Activated CD4-positive, alpha-beta T cell treated with anti-CD3 and anti-CD28 coated beads for 36 hours (primary cell): Measurements from ENCODE around the gene MATN1. TPM values are rescaled to one million over a fixed set of nuclear protein-coding genes. Genes with fewer than 3 reads are reported as not detected.

Source experiments
- ATAC-seq: fragments of 200-7000 bp; cut with Tn5 transposase; one replicate; pipeline ENCODE4 v1.10.0; 2021; ENCODE audit warnings: mild to moderate bottlenecking, moderate library complexity
- CTCF ChIA-PET: fragments of 350-600 bp; sonication (Branson Sonifier 250); formaldehyde crosslinking; loops from one replicate; lab custom pipeline; 2021; ENCODE audit warnings: antibody characterized with exemption; lab: Charles Lee
- POLR2A ChIA-PET: fragments of 350-600 bp; sonication (Branson Sonifier 250); formaldehyde crosslinking; loops from one replicate; lab custom pipeline; 2021; ENCODE audit warnings: antibody characterized with exemption, inconsistent platforms; lab: Charles Lee
- DNase-seq: peaks from one replicate; pipeline ENCODE4 v3.0.0-alpha.2; 2020
- H3K27ac Mint-ChIP-seq: one replicate; pipeline ENCODE4 v1.8.0; 2021; ENCODE audit warnings: mixed read lengths
- H3K27me3 Mint-ChIP-seq: one replicate; pipeline ENCODE4 v1.8.0; 2021; ENCODE audit warnings: mixed read lengths
- H3K36me3 Mint-ChIP-seq: one replicate; pipeline ENCODE4 v1.8.0; 2021; ENCODE audit warnings: low read depth, mixed read lengths
- H3K4me1 Mint-ChIP-seq: one replicate; pipeline ENCODE4 v1.8.0; 2021; ENCODE audit warnings: mixed read lengths
- H3K4me3 Mint-ChIP-seq: one replicate; pipeline ENCODE4 v1.8.0; 2021; ENCODE audit warnings: mild to moderate bottlenecking, moderate library complexity, mixed read lengths
- H3K9me3 Mint-ChIP-seq: one replicate; pipeline ENCODE4 v1.8.0; 2021; ENCODE audit warnings: low read depth, mixed read lengths
- intact Hi-C, 2 experiments: fragments of 100-400 bp; cut with DNase I in 1 of 2; cut with micrococcal nuclease in 1 of 2; formaldehyde crosslinking; loops; one replicate each; pipeline versions ENCODE4 v1.14.2 to v1.15.1; 2022 to 2024; cut with DNase I, micrococcal nuclease
- total RNA-seq, 2 experiments: library from RNA; stranded (reverse); gene quantifications; one replicate each; pipeline ENCODE4 v1.2.3, GENCODE V29; 2021

Gene MATN1
- total RNA-seq, 2 experiments from 2014 or later = 0.32 to 0.43 TPM

- POLR2A ChIA-PET = interaction anchor here (0.7 to 0.8 kb wide), 2 partner anchors 9 to 545 kb away, joined by 3 read pairs; partner anchors contain the start of genes SNRNP40 and ZCCHC17
- DNase-seq (no peak), ATAC-seq (no peak)
- Mint-ChIP-seq H3K4me3 (peak overlapping the region; percentile 92), H3K27me3 (no peaks in the 10 kb centered on the region), H3K9me3 (no peaks in the 10 kb centered on the region), H3K4me1 (peaks cover 87% of the 10 kb centered on the region), H3K36me3 (peaks cover 47% of the 10 kb centered on the region), H3K27ac (peak overlapping the region; percentile 99)
- intact Hi-C loops = loop anchor here (10.0 kb wide), 2 partner anchors 313 to 1183 kb away; partner anchors contain the start of genes PTP4A2 (in 1 of the 2) and PUM1 (in 1 of the 2)
- CTCF ChIA-PET = interaction anchor here (1.0 to 12.9 kb wide), 4 partner anchors 9 to 33 kb away, joined by 3 to 158 read pairs (median 4); no protein-coding TSS in a partner anchor
These were observed 28.7 kb upstream of the MATN1 start for GRCh38 chr1:30751830-30752650.

DNA sequence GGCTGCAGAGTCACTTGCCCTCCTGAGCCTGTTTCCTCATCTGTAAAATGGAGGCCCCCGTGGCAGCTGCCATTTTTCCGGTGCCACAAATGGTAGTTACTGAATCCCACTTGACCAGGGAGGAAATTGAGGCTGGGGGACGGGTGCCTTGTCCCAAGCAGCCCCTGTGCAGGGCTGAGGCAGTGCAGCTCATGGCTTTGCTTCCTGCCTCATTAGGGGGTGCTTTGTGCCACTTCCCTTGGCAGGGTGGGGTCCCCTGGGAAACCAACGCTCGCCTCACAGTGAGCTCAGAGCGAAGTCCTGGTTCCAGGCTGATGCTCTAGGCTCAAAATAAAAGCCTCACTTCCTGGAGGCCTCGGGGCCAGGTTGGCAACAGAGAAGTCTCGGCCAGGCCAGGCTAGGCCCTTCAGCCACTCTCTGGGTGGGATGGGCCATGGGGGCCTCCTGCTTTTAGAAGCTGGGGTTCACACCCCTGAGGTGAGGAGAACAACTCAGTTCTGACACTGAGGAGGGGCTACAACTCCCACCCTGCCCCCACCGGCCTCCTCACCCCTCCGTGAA, 27.4 kb upstream of the MATN1 start:
- H3K9me3 Mint-ChIP-seq = no peaks in the 10 kb centered on the region
- H3K4me3 Mint-ChIP-seq = peak overlapping the region; percentile 71
- peaks cover 96% of the 10 kb centered on the region for H3K4me1 Mint-ChIP-seq
- ChIA-PET CTCF (interaction anchor here (0.9 to 2.2 kb wide), 5 partner anchors 10 to 35 kb away, joined by 3 to 22 read pairs (median 4); no protein-coding TSS in a partner anchor), POLR2A (interaction anchor here (0.8 kb wide), 1 partner anchor 10 kb away, joined by 3 read pairs; no protein-coding TSS in a partner anchor)
- no peak for DNase-seq
- no peak for ATAC-seq
- H3K27ac Mint-ChIP-seq = peak overlapping the region; percentile 99
- intact Hi-C loops = loop anchor here (10.0 kb wide), 2 partner anchors 314 to 1184 kb away; partner anchors contain the start of genes PTP4A2 (in 1 of the 2) and PUM1 (in 1 of the 2)
- no peaks in the 10 kb centered on the region for H3K27me3 Mint-ChIP-seq
- H3K36me3 Mint-ChIP-seq = peaks cover 54% of the 10 kb centered on the region

DNA sequence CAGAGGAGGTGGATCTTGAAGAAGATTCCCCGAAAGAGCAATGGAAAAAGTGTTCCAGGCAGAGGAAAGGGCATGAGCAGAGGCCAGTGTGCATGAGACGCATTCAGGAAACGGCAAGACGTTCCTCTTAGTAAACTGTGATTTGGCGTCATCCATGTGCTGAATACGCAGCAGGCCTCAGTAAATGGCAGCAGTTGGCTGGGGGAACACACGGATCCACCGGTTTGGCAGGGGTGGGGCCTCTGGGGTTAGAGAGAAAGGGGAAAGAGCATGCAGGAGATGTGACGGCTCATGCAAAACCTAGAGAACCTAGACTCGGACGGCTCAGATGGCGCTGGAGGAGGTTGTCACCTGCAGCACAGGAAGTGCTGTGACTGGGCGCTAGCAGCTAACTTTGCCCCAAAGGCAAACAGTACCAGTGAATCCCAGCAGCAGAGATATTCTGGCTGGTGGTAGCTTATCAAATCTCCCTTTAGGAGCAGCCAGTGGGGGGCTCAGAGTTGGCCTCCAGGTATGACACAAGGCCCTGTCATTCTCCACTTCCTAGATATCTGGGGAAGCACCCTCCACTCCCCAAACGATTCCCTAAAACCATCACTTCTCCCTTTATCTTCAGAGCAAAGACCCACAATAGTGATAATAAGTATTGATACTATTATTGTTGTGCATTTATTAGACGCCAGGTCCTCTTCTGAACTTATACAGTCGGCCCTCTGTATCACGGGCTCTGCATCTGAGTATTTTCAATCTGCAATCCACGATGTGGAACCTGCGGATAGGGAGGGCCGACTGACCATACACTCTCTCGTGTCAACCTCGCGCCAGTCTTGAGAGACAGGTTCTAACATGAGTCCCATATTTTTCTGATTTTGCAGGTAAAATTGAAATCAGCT, 26.6 kb upstream of the MATN1 start:
- ATAC-seq (peak; percentile 63), DNase-seq (peak; percentile 85)
- H3K9me3 Mint-ChIP-seq = no peaks in the 10 kb centered on the region
- ChIA-PET POLR2A (interaction anchor here (0.5 to 1.7 kb wide), 3 partner anchors 9 to 354 kb away, joined by 3 to 5 read pairs (median 4); no protein-coding TSS in a partner anchor), CTCF (interaction anchor here (0.7 to 3.4 kb wide), 9 partner anchors 9 to 161 kb away, joined by 3 to 22 read pairs (median 4); partner anchors contain the start of gene LAPTM5)
- H3K4me3 Mint-ChIP-seq = peak overlapping the region; percentile 71
- peaks cover 96% of the 10 kb centered on the region for H3K4me1 Mint-ChIP-seq
- H3K36me3 Mint-ChIP-seq = peaks cover 45% of the 10 kb centered on the region
- intact Hi-C loops = loop anchor here (1.0 to 10.0 kb wide), 9 partner anchors 7 to 1522 kb away; partner anchors contain the start of genes PUM1 (in 2 of the 2), LAPTM5 (in 1 of the 2) and PTP4A2 (in 1 of the 2)
- peak overlapping the region; percentile 99 for H3K27ac Mint-ChIP-seq
- H3K27me3 Mint-ChIP-seq = no peaks in the 10 kb centered on the region

- Mint-ChIP-seq H3K9me3 (no peaks in the 10 kb centered on the region), H3K4me3 (peak overlapping the region; percentile 71), H3K27ac (peak overlapping the region; percentile 99), H3K36me3 (peaks cover 41% of the 10 kb centered on the region), H3K4me1 (peaks cover 98% of the 10 kb centered on the region), H3K27me3 (no peaks in the 10 kb centered on the region)
- ATAC-seq (peak; percentile 29), DNase-seq (peak; percentile 71)
- ChIA-PET CTCF (interaction anchor here (0.6 to 3.4 kb wide), 8 partner anchors 10 to 162 kb away, joined by 3 to 20 read pairs (median 4); partner anchors contain the start of gene LAPTM5), POLR2A (interaction anchor here (1.7 kb wide), 1 partner anchor 10 kb away, joined by 5 read pairs; no protein-coding TSS in a partner anchor)
- intact Hi-C loops = loop anchor here (1.0 to 5.0 kb wide), 7 partner anchors 8 to 1523 kb away; partner anchors contain the start of genes LAPTM5 (in 1 of the 2) and PUM1 (in 1 of the 2)
These were observed 25.5 kb upstream of the MATN1 start for GRCh38 chr1:30748699-30749401.

DNA sequence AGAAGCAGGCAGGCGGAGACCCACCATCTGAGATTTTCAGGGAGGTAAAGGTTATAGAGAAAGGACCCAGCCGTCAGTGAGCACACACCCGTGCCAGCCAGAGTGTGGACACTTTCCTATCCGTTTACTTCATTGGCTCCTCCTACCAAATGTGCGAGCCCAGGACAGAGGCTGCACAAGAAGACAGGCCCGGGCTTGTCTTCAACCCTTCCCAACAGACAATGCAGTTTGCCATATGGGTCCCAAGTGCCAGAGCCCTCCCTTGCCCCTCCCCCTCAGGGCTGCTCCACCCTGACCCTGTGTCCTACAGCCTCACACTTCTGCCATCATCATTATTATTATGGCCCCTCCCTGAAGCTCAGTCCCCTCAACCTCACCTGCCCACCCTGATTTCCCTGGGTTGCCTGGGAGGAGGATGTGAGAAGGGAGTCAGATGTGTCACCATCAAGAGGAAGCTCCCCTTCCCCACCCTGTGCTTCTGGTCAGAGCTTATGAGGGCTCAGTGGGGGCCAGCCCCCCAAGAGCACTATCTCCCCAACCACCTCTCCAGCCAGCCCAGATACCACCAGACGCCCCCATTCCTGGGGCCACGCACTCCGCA, 24.8 kb upstream of the MATN1 start:
- Mint-ChIP-seq H3K4me1 (peaks cover 98% of the 10 kb centered on the region), H3K27ac (peak overlapping the region; percentile 99), H3K4me3 (peak overlapping the region; percentile 71), H3K36me3 (peaks cover 37% of the 10 kb centered on the region), H3K9me3 (no peaks in the 10 kb centered on the region), H3K27me3 (no peaks in the 10 kb centered on the region)
- DNase-seq (no peak), ATAC-seq (no peak)
- intact Hi-C loops = loop anchor here (2.0 to 5.0 kb wide), 5 partner anchors 29 to 1524 kb away; partner anchors contain the start of gene PUM1 (in 1 of the 2)
- ChIA-PET CTCF (interaction anchor here (0.7 to 3.4 kb wide), 5 partner anchors 8 to 34 kb away, joined by 3 to 20 read pairs (median 4); partner anchors contain the start of gene LAPTM5), POLR2A (no interaction called here)

DNA sequence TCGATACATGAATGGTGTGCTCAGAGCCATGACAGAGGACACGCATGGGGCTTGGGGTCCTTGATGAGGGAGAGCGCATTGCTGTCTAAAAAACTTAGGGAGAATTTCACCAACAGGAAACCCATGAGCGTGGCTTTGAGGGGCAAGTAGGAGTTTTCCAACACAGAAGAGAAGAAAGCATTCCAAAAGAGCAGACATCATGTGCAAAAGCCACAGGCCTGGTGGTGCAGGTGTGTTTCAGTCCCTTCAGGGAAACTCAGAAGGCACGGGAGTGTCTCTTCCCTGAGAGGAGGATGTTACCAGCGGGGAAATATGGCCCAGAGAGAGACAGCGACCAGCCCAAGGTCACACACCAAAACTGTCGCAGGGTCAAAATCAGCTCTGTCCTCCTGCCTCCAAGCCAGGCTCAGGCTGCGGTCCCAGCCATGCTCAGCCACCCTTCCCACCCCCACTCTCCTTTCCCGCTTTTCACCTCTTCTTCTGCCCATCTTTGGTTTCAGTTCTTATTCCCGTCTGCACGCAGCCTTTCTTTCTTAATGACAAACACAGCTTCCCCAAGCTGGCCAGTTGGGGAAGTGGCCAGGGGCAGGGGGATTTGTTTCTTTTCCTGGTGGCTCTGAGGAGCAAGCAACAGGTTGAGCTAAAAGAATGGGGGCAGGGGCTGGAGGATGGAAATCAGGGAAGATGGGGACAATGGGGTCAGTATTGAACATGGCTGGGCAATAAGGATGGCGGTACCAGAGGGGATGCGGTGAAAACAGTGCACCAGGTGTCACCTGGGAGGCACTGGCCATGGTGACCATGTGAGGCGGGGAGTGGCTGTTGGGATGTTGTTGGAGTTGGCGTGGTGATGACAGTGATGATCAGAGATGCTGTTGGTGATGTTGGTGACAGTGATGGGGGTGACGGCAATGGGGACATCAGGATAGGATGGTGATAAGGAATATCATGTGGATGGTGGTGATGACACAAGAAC, 23.9 kb upstream of the MATN1 start:
- intact Hi-C loops = loop anchor here (2.0 to 5.0 kb wide), 5 partner anchors 29 to 1525 kb away; partner anchors contain the start of gene PUM1 (in 1 of the 2)
- Mint-ChIP-seq H3K27me3 (no peaks in the 10 kb centered on the region), H3K27ac (peak overlapping the region; percentile 99), H3K9me3 (no peaks in the 10 kb centered on the region), H3K4me3 (peak overlapping the region; percentile 71), H3K36me3 (peaks cover 34% of the 10 kb centered on the region), H3K4me1 (peaks cover 99% of the 10 kb centered on the region)
- ChIA-PET POLR2A (no interaction called here), CTCF (interaction anchor here (0.7 to 3.4 kb wide), 7 partner anchors 9 to 41 kb away, joined by 3 to 20 read pairs (median 4); partner anchors contain the start of gene LAPTM5)
- ATAC-seq = no peak
- DNase-seq = no peak

GRCh38 chr1:30746212-30747032, 23.0 kb upstream of the MATN1 start:
- ChIA-PET CTCF (interaction anchor here (0.7 to 6.1 kb wide), 8 partner anchors 9 to 42 kb away, joined by 3 to 47 read pairs (median 4); no protein-coding TSS in a partner anchor), POLR2A (interaction anchor here (1.4 kb wide), 1 partner anchor 10 kb away, joined by 5 read pairs; no protein-coding TSS in a partner anchor)
- DNase-seq = no peak
- Mint-ChIP-seq H3K27ac (peak overlapping the region; percentile 99), H3K9me3 (no peaks in the 10 kb centered on the region), H3K27me3 (no peaks in the 10 kb centered on the region), H3K4me1 (peaks cover 98% of the 10 kb centered on the region), H3K36me3 (peaks cover 40% of the 10 kb centered on the region), H3K4me3 (peak overlapping the region; percentile 71)
- intact Hi-C loops = loop anchor here in 1 of 2 experiments (5.0 kb wide), 3 partner anchors 306 to 1526 kb away; partner anchors contain the start of gene PUM1
- no peak for ATAC-seq

DNA sequence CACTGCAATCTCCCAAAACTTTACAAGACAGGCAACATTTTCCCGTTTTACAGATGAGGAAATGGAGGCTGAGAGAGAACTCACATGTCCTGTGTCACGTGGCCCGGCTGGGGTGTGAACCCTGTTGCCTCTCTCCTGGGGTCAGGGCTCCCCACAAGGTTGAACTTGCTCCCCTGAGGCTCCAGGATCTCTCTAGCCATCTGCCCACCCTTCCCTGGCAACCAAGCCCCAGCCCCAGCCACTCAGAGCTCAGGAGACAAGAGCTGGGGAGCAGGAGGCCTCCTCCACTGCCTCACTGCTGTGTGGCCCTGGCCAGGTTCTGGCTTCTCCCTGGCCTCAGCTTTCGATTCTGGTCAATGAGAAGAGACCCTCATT, 22.4 kb upstream of the MATN1 start:
- Mint-ChIP-seq H3K9me3 (no peaks in the 10 kb centered on the region), H3K27me3 (no peaks in the 10 kb centered on the region), H3K4me1 (peaks cover 99% of the 10 kb centered on the region), H3K4me3 (peak overlapping the region; percentile 71), H3K36me3 (peaks cover 46% of the 10 kb centered on the region), H3K27ac (peak overlapping the region; percentile 99)
- ChIA-PET CTCF (interaction anchor here (0.7 to 6.1 kb wide), 6 partner anchors 13 to 37 kb away, joined by 3 to 47 read pairs (median 4); no protein-coding TSS in a partner anchor), POLR2A (interaction anchor here (1.4 kb wide), 1 partner anchor 10 kb away, joined by 5 read pairs; no protein-coding TSS in a partner anchor)
- ATAC-seq (no peak), DNase-seq (peak; percentile 52)
- intact Hi-C loops = loop anchor here in 1 of 2 experiments (5.0 kb wide), 3 partner anchors 306 to 1526 kb away; partner anchors contain the start of gene PUM1
